NCI-H2227 (cell line): ENCODE results near the gene LANCL2.
"Not testable (repeated sequence)": the region's sequence is repeated elsewhere in the genome, so short reads cannot be mapped to it uniquely, and the experiment has no call there.

Experiments used
- DNase-seq: peaks from one replicate; lab custom pipeline; 2025; ENCODE audit not compliant: unreplicated experiment; lab: John Stamatoyannopoulos, UW

The LANCL2 gene

DNA sequence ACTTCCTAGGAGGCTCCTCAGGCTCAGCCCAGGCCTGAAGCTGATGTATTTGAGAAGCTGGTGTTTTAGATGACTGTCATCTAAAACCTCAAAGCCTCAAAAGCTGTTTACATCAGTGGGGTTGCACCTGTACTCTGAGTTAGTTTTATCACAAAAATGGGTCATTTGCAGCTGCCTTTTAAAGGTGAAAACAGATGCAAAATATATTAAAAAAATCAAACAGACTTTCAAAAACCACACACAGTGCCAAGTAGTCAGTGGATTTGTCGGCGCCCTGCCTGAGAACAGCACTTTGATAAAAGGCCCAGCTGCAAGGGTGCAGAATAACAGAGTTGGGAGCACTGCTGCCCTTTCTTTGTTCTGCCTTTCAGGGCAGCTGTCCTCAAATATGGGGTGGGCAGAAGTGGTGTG lies 104.1 kb downstream of the LANCL2 start:
- DNase-seq = no peak

DNA sequence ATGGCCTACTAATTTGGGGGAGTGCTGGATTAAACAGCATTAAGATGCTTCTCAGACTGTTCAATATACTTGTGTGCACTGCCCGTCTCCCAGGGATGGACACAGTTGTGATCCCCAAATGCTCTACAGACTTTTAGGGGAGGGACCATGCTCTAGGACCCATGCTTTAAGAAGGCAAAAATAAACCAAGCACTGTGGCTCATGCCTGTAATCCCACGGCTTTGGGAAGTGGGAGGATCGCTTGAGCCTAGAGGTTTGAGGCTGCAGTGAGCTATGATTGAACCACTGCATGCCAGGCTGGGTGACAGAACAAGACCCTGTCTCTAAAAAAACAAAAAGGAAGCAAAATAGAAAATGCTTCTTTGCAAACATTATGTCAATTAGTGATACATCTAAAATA lies 104.6 kb downstream of the LANCL2 start:
- no peak for DNase-seq

DNA sequence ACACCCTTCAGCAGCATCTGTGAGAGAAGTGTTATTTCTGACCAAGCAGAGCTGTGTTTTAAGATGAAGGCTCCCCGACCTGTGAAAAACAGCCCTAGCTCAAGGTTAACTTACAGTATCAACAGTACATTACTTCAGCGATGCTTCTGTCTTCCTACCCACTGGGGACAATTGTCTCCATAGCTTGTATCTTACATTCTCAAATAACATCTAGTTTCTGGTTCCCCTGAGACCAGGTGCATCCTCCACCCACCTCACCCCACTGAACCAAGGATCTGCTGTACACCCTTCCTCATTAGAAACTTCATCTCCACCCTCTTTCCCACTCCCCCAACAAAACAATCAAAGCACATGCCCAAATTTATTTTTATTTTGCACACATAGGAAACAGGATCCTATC lies 105.1 kb downstream of the LANCL2 start:
- DNase-seq = no peak

DNA sequence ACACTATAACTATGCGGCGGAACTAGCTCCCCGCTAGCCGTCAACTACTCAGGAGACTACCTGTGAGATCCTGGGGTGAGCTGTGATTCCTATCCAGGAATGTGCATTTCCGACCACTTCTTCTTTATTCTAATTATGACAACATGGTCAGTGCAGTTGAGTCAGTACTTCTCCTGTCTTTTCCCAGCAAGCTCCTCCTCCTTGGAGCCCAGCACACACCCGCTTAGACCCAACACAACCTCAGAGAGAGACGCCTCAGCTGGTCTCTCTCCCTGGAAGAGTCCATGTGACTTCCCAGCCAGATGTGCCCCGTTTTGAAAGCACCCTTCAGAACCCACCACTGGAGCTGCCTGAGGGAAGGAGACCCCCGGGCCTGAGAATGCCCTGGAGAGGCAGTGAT lies 106.5 kb downstream of the LANCL2 start:
- not testable (repeated sequence) for DNase-seq

DNA sequence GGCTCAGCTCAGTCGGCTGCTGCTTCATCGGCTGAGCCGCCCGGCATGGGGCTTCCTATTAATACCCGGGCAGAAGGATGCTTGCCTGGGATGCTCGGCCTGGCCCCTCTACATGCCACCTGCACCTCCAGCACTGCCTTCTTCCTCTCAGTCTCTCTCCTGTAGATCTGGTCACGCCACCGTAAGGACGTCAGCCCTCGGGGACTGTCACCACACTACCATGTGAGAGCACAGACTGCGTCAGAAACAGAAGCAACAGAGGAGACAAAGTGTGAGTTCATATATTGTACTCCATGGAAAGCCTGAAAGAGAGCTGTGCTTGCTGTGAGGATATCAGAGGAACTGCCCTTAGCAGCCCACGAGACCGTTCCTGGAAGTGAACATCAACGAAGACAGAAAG lies 107.3 kb downstream of the LANCL2 start:
- DNase-seq = not testable (repeated sequence)

DNA sequence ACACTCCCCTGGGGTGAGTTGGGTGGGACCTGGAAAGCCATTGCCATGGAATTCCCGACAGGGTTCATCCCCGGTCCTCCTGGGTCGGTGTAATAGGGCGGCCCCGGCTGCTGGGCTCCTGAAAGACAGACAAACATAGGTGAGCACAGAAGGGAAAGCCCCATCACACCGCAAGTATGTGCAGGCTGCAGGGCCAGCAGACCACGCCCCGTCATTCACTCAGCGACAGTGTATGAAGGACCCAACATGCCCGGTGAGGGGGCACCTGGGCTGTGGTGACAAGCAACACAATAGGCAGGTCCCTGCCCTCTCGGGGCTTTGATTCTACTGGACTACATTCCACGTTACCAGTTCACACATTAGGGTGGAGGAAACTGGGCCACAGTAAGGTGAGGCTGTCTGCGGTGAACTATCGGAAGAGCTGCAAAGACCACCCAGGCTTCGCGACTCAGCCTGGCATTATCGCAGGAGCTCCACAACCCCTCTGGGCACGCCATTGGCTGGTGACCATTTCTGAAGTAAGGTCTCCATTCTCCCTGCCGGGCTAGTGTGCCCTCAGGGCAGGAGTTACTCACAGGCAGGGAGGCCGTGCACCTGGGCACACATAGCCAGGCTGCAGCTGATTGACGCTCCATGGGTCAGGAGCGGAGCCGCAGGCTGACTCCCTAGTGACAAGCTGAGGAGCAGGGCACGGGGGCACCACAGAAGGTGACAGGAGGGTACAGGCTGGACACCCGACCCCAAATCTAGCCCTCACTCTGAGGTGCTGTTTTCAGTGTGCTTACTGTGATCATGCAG lies 108.0 kb downstream of the LANCL2 start:
- DNase-seq = no peak

DNA sequence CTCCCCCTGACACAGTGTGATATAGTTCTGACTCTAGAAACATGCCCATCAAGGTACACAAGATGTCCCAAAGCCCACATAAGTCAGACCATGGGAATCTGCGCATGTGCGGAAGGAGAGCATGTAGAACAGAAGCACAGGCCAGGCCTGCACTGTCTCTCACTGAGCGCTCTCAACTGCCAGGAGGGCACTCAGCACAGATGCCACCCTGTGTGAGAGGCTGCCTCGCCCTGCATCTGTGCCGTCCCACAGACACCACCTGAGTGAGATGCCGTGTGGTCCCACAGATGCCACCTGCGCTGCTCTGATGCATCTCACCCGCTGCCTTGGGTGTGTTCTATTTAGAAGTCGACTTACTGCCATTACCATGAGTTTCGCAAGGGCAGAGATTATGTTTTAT lies 108.8 kb downstream of the LANCL2 start:
- DNase-seq = no peak

DNA sequence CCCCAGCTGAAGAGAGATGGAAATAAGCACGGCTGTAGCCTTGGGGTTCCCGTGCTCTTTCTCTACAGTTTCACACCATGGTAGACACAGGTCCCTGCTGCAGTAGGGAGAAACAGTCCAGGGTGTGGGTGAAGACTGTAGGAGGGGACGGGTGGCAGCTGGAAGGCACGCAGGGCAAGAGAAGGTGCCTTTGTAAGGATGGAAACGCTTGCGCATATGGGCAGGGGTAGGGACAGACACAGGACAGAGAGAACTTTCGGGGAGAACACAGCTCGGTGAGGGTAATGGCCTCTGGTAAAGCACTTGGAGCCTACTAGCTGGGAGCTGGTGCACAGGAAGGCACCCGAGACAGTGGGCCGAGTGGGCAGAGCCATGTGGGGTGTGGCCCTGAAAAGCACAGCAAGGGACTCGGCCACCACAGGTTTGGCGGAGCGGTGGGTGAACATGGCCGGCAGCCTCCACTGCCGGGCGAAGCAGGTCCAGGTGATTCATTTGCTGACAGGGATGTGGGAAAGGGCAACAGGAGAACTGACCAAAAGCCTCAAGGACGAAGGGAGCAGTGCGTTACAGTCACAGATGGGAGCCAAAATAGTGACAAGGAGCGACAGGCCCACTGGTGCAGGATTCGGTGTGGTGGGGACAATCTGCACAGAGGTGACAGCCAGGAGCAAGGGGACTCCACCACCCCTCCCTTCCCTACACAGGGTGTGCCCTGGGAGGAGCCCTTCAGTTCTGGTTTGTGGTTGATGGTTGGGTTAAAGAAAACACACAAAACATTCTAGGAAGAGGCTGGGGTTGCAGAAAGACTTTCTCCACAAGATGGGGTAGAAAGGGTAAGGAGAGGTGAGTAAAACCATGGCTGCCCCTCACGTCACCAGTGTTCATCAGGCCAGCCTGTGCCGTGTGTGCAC lies 110.1 kb downstream of the LANCL2 start:
- DNase-seq = no peak

DNA sequence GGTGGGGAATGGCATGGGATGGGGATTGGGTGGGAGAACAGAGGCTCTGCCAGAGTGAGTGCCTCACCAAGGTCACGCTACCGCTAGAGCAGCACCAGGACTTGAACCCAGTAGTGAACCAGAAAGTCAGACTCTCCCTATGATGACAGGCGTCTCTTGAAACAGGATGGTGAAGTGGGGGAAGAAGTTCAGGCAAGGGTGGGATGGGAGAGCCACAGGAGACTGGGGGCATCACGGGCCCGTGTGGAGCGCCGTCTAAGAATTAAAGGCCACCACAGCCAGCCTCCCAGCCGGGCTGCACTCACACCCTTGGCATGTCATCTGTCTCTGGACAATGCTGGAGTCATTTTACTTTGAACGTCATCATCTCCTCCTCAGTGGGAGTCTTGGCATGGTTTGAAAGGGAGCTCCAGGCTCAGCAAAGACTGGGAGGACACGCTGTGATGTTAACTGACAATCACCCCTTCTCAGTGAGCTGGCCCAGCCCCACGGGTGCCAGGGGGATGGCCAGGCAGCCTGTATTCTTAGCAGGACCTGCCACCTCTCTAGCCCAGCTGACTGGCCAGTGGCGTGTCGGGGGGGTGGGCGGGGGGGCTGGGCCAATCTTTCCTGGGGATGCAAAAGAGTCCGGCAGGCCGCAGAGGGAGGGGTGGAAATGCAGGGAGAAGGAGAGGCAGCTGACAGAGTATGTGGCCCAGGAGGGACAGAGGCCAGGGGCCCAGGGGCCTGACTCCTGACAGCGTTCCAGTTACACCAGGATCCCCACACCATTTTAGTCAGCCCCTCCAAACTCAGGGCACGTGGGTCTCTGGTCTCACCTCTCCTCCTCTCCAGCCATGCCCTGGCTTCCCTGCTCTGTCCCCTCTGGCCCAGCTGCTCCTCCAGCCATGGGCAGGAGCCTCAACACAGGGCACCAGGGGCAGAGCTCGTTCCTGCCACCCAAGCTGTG lies 111.0 kb downstream of the LANCL2 start:
- DNase-seq = no peak

DNA sequence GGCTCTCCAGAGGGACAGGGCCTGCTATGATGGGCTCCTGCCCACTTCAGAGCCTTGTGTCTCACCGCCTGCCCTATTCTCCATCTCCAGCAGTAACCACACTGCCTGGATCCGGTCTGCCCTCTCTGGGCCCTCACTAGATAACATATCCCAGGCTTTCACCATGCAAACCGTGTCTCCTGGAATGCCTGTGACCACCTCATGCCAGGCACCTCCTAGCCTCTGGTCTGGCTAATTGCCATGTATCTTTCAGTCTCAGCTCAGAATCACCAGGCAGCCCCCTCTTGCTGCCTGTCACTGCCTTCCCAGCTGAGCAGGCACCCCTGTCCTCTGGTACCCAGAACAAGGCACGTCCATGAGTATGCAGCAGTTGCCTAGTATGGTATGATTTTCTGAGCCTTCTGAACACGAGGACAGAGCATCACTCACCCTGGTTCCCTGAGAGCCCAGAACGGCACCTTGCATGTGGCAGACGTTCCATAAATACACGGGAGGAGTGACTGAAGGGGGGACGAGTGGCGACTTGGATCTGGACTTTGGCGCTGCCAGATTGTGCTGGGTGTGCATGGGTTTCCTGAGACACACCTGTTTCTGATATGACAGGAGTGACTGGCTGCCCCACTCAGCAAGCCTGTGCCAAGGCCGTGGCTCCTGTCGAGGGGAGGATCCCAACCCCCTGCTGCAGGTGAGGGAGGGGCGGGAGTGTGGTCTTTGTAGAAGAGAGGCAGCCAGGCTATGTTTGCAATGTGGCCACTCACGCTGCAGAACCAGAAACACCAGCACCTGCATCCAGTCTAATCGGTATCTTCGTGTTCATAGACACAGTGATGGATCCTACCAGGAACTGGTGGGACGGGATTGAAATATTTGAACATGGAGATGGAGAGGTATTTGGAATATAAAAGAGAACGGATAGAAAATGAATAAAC lies 112.0 kb downstream of the LANCL2 start:
- DNase-seq = no peak

DNA sequence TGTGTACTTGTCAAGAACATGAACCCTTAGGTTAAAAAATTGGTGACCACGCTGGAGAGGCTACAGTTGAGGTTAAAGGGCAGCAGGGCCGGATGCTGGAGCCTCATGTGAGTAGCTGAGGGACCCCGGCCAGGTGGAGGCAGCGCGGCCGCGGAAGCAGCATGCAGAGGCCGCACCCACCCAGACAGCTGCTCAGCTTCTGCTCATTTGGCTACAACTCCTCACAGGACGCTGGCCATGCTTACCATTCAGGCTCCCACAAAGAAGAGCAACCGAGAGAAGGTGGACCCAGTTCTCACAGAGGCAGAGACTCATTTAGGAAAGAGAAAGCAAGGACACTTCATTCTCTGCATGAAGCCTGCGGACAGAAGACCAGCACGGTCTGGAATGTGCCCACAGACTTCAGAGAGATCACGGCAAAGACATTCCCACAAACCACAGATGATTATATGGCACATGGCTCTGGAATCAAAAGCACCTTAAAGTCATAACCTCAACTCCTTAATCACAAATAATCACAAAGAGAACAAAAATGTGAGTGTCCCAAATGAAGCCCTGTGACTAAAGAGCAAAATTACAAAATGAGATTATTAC lies 112.7 kb downstream of the LANCL2 start:
- no peak for DNase-seq

DNA sequence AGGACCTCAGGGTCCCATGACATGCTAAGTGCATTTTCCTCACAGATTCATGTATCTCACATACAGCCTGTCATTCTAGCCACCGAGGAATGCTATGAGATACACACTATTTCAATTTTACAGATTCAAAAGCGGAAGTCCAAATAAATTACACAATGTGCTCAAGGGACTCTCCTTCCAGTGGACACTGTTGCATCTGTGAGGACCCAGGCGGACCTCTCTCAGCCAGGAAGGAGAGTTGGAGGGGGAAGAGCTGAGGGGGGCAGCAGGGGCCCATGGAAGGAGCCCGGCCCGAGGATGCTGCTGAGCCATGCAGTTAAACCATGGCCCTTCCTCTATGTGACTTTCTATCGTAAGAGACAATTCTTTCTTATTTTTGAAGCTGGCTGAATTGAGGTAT lies 113.6 kb downstream of the LANCL2 start:
- DNase-seq = no peak

DNA sequence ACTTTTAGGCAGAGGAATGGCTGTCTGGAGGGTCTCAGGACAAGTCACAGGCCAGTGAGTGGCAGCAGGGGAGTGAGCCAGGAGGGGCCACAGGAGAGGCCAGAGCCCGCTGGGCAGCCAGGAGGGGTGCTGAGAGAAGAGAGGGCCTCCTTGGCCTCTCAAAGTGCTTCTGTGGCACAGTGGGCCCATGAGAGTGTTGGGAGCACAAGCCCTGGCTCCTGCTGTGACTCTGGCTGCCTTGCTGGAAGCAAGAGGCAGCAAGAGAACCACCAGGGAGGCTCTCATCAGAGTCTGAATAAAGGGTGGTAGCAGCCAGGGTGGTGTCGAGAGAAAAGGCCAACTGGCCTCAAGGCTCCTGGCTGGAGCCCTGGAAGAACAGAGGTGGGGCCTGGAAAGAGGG lies 116.0 kb downstream of the LANCL2 start:
- no peak for DNase-seq

DNA sequence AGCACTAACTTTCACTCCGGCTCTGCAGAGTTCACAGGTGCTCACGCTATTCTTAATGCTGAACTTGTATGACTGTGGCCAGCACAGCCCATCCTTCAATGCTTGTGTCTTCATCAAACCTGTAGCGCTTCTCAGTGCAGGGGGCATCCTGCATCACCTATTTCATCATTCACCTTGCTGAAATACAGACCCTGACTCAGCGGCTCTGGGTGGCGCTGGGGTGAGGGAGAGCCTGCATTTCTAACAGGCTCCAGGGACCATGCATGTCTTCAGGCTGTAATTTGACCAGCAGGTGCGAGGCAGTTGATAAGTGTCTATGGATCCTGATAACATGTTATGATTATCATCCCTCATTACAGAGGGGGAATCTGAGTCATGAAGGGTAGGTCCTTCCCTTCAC lies 117.9 kb downstream of the LANCL2 start:
- no peak for DNase-seq
